Measurements from ENCODE around the gene EP300.
A peak's percentile ranks its signal among the peaks of the same experiment; 100 is the strongest.

The EP300 gene

DNA sequence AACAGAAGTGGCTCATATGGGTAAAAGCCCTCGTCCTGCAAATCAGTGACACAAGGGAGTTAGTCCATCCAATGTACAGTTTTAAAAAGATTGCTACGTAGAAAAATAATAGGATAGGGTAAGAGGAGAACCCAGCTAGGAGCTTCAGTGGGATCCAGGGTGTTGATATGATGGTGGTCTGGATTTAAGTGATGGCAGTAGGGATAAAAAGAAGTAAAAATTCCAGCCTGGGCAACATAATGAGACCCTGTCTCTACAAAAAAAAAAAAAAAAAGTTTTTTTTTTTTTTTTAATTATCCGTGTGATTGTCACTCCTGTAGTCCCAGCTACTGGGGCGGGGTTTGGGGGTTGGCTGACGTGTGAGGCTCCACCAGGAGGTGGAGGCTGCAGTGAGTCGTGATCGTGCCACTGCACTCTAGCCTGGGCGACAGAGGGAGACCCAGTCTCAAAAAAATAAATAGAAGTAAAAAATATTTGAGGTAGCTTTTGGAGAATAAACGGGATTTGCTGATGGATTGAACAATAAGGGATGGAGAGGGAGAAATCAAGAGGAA is 105.7 kb downstream of the EP300 start:
- TF ChIP-seq CTCF (IDR thresholded peaks at IDR 0.05) = no peak
- H3K4me1 ChIP-seq (ENCODE audit: control insufficient read depth in 1 of 2, insufficient read depth in 1 of 2, low read depth in 1 of 2, low read length in 1 of 2) = peaks cover 17 to 19% of the 10 kb centered on the region in 2 experiments
- H3K36me3 ChIP-seq = no peaks in the 10 kb centered on the region
- H3K27me3 ChIP-seq = peaks cover 43% of the 10 kb centered on the region
- peak overlapping the region; percentile 33 for H3K27ac ChIP-seq
- H3K4me3 ChIP-seq (ENCODE audit: low read depth in 1 of 2, low read length in 1 of 2) = peak overlapping the region; percentile 63 to 83
- H3K9me3 ChIP-seq = no peaks in the 10 kb centered on the region

DNA sequence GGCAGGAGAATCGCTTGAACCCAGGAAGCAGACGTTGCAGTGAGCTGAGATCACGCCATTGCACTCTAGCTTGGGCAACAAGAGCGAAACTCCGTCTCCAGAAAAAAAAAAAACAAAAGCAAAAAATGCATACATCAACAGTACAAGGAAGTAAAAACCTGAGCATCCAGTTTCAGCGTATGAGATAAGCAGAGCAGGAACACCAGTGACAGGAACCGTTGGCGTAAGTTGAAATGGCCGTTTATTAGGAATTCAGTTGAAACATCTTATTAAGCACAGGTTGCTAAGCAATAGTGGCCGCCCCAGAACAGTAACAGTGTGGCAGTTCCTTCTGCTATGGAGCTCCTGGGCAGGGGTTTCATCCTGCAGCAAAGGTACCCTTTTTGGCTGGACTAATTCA is 108.7 kb downstream of the EP300 start:
- Histone ChIP-seq H3K4me1 (ENCODE audit: control insufficient read depth in 1 of 2, insufficient read depth in 1 of 2, low read depth in 1 of 2, low read length in 1 of 2) (peaks cover 28 to 31% of the 10 kb centered on the region in 2 experiments), H3K27me3 (peaks cover 30% of the 10 kb centered on the region), H3K36me3 (no peaks in the 10 kb centered on the region), H3K9me3 (no peaks in the 10 kb centered on the region), H3K4me3 (ENCODE audit: low read depth in 1 of 2, low read length in 1 of 2) (no peak overlapping the region), H3K27ac (no peak overlapping the region)
- TF ChIP-seq CTCF (IDR thresholded peaks at IDR 0.05) = no peak

DNA sequence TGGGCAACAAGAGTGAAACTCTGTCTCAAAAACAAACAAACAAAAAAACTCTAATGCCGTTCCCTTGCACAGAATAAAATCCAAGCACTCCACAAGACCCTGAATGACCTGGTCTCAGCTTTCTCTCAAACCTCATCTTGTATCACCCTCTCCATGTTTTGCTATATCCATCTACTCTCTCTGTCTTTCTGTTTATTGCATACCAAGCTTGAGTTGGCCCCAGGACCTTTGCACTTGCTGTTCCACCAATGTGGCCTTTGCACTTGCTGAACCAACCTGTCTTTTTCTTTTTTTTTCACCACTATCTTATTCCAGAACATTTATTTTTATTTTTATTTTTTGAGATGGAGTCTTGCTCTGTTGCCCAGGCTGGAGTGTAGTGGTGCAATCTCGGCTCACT is 110.7 kb downstream of the EP300 start:
- Histone ChIP-seq H3K27me3 (peaks cover 17% of the 10 kb centered on the region), H3K27ac (no peak overlapping the region), H3K36me3 (no peaks in the 10 kb centered on the region), H3K9me3 (no peaks in the 10 kb centered on the region), H3K4me3 (ENCODE audit: low read depth in 1 of 2, low read length in 1 of 2) (no peak overlapping the region), H3K4me1 (ENCODE audit: control insufficient read depth in 1 of 2, insufficient read depth in 1 of 2, low read depth in 1 of 2, low read length in 1 of 2) (peaks cover 17 to 19% of the 10 kb centered on the region in 2 experiments)
- no peak for TF ChIP-seq CTCF (IDR thresholded peaks at IDR 0.05)

- Histone ChIP-seq H3K27ac (peak overlapping the region; percentile 29), H3K9me3 (no peaks in the 10 kb centered on the region), H3K4me3 (ENCODE audit: low read depth in 1 of 2, low read length in 1 of 2) (no peak overlapping the region), H3K4me1 (ENCODE audit: control insufficient read depth in 1 of 2, insufficient read depth in 1 of 2, low read depth in 1 of 2, low read length in 1 of 2) (peaks cover 12 to 13% of the 10 kb centered on the region in 2 experiments), H3K36me3 (no peaks in the 10 kb centered on the region), H3K27me3 (peaks cover 8% of the 10 kb centered on the region)
- no peak for TF ChIP-seq CTCF (IDR thresholded peaks at IDR 0.05)
Measured at GRCh38 chr22:41204066-41204465, 111.7 kb downstream of the EP300 start.

GRCh38 chr22:41204992-41205900 is 112.9 kb downstream of the EP300 start, which contains the start of gene L3MBTL2:
Gene L3MBTL2, plus strand, starts transcription at chr22:41205312. Its CDS starts 51 bp downstream, at chr22:41205363.
- H3K4me1 ChIP-seq (ENCODE audit: control insufficient read depth in 1 of 2, insufficient read depth in 1 of 2, low read depth in 1 of 2, low read length in 1 of 2) = peaks cover 12 to 13% of the 10 kb centered on the region in 2 experiments
- peak within 1 kb of the TSS; percentile 74 for H3K27ac ChIP-seq
- peak; percentile 28 for TF ChIP-seq CTCF (IDR thresholded peaks at IDR 0.05)

More at GRCh38 chr22:41204992-41205900, 112.9 kb downstream of the EP300 start, which contains the start of gene L3MBTL2:
- peak within 1 kb of the TSS; percentile 93 for H3K4me3 ChIP-seq (ENCODE audit: low read depth in 1 of 2, low read length in 1 of 2)
- H3K9me3 ChIP-seq = no peaks in the 10 kb centered on the region
- H3K36me3 ChIP-seq = peaks cover 7% of the 10 kb centered on the region
- no peaks in the 10 kb centered on the region for H3K27me3 ChIP-seq
